Astrocyte of the cerebellum (primary cell): ENCODE measurements around the gene GCLC.

Experiments used
- DNase-seq: peaks from one replicate; pipeline ENCODE4 v3.0.0-alpha.2; 2011; ENCODE audit warnings: low read depth
- H3K4me3 ChIP-seq: 2 replicates; pipeline ENCODE4 v1.5.1; 2011; ENCODE audit warnings: mild to moderate bottlenecking, low read depth, low read length, moderate library complexity
- in situ Hi-C: cut with HindIII; loops from 2 replicates; pipeline ENCODE4 v1.10.0; 2017; ENCODE audit warnings: low sequenced_read_pairs
- TF ChIP-seq, protein P1 (sequence below): IDR thresholded peaks from 2 replicates; pipeline ENCODE4 v1.5.1; 2012; ENCODE audit warnings: low read length, low read depth, moderate library complexity, mild to moderate bottlenecking; ENCODE audit errors: missing control alignments

GCLC gene

DNA sequence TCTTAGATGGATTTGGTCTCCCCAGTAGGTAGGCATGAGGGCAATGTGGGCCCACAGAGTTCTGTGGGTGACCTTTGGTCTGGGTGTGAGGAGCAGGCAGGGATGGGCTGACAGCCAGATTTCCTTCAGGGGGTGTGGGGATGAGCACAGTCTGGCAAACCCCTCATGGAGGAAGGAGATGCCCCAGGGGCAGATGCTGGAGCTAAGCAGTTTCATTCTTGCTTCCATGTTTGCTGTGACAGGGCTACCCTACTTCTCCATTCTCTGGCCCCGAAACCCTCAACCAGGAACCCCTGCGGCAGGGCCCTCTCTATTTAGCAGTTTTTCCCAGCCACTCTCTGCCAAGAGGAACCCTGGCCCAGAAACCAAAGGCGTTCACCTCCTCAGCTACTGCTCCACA lies 40.4 kb downstream of the GCLC start:
- TF ChIP-seq, protein P1, sequence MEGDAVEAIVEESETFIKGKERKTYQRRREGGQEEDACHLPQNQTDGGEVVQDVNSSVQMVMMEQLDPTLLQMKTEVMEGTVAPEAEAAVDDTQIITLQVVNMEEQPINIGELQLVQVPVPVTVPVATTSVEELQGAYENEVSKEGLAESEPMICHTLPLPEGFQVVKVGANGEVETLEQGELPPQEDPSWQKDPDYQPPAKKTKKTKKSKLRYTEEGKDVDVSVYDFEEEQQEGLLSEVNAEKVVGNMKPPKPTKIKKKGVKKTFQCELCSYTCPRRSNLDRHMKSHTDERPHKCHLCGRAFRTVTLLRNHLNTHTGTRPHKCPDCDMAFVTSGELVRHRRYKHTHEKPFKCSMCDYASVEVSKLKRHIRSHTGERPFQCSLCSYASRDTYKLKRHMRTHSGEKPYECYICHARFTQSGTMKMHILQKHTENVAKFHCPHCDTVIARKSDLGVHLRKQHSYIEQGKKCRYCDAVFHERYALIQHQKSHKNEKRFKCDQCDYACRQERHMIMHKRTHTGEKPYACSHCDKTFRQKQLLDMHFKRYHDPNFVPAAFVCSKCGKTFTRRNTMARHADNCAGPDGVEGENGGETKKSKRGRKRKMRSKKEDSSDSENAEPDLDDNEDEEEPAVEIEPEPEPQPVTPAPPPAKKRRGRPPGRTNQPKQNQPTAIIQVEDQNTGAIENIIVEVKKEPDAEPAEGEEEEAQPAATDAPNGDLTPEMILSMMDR, result no peak
- in situ Hi-C loops, result loop anchor here (25.0 kb wide), 1 partner anchor 158 kb away; the partner anchor contains the start of gene KLHL31
- DNase-seq, result no peak
- no peak overlapping the region for H3K4me3 ChIP-seq

DNA sequence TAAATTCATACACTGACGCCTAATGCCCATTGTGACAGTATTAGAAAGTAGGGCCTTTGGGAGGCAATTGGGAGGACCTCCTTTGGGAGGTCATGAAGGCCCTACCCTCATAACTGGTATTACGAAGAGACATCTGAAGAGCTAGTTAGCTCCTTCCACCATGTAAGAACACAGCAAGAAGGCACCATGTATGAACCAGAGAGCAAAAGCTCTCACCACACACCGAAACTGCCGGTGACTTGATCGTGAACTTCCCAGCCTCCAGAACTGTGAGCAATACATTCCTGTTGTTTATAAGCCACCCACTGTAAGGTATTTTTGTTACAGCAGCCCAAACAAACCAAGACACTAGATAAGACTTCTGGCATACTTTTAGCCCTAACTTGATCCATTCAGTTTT lies 41.8 kb downstream of the GCLC start:
- TF ChIP-seq, protein P1, result no peak
- no peak for DNase-seq
- no peak overlapping the region for H3K4me3 ChIP-seq
- in situ Hi-C loops, result loop anchor here (25.0 kb wide), 1 partner anchor 159 kb away; the partner anchor contains the start of gene KLHL31

DNA sequence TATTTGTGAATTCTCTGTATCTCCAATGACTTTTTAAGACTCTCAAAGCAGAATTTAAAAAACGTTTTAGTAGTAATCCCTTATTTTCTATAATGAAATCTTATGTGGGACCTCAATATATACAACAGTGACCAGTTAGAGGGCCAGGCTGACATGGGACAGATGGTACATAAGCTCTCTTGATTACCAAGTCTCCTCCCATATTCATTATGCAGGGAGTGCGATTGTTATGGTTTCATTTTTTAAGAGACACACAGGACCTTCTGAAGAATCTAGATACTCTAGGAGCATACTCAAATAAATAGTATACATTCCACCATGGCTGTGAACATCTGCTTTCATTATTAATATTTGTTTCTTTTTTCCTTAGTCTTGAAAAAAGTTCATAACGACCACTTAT lies 43.5 kb downstream of the GCLC start:
- in situ Hi-C loops, result loop anchor here (25.0 kb wide), 1 partner anchor 161 kb away; the partner anchor contains the start of gene KLHL31
- TF ChIP-seq, protein P1, result no peak
- no peak overlapping the region for H3K4me3 ChIP-seq
- DNase-seq, result no peak

GRCh38 chr6:53500095-53500494 lies 44.8 kb downstream of the GCLC start:
- no peak for DNase-seq

GRCh38 chr6:53499094-53499493 lies 45.8 kb downstream of the GCLC start:
- in situ Hi-C loops, result no loop called here
- H3K4me3 ChIP-seq, result no peak overlapping the region
- TF ChIP-seq, protein P1, result no peak
- no peak for DNase-seq

More at GRCh38 chr6:53500095-53500494, 44.8 kb downstream of the GCLC start:
- no peak overlapping the region for H3K4me3 ChIP-seq
- TF ChIP-seq, protein P1, result no peak
- in situ Hi-C loops, result loop anchor here (25.0 kb wide), 1 partner anchor 162 kb away; the partner anchor contains the start of gene KLHL31

- no peak overlapping the region for H3K4me3 ChIP-seq
- DNase-seq, result no peak
- TF ChIP-seq, protein P1, result no peak
- in situ Hi-C loops, result no loop called here
These were observed 46.3 kb downstream of the GCLC start for GRCh38 chr6:53498649-53499048.

DNA sequence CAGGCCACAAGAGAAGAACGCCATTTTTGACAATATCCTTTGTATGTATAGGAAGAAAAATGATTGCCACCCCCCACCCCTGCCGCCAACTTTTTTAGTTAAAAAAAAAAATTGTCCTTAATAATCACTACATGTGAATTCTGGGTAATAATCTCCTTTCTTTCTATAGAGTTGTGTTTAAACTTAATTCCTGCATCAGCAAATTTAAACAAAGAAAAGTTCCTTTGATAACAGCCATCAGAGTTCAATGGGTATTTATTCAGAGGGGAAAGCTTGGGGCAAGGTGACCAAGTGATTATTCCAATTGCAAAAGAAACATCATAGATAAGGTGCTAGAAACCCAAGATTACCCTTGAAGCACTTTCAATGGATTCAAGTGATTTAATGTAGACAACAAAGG lies 47.0 kb downstream of the GCLC start:
- H3K4me3 ChIP-seq, result no peak overlapping the region
- DNase-seq, result no peak
- TF ChIP-seq, protein P1, result no peak
- in situ Hi-C loops, result no loop called here
